ENCODE results near the gene MTIF3.
A peak's percentile ranks its signal among the peaks of the same experiment; 100 is the strongest.

MTIF3 gene

GRCh38 chr13:27432180-27432579 lies 18.2 kb downstream of the MTIF3 start:
- Mint-ChIP-seq H3K27me3 (no peaks in the 10 kb centered on the region), H3K4me1 (peaks cover 63% of the 10 kb centered on the region), H3K27ac (peak overlapping the region; percentile 76 to 91), H3K9me3 (no peaks in the 10 kb centered on the region), H3K4me3 (peak overlapping the region in 1 of 2 donors; percentile 39)
- ATAC-seq (peak; percentile 17), DNase-seq (no peak)

GRCh38 chr13:27428160-27428559 lies 22.2 kb downstream of the MTIF3 start:
- H3K4me3 Mint-ChIP-seq = peak overlapping the region; percentile 8 to 33
- no peaks in the 10 kb centered on the region for H3K27me3 Mint-ChIP-seq
- no peaks in the 10 kb centered on the region for H3K9me3 Mint-ChIP-seq
- peaks cover 59% of the 10 kb centered on the region for H3K4me1 Mint-ChIP-seq
- H3K27ac Mint-ChIP-seq = no peak overlapping the region
- DNase-seq (no peak), ATAC-seq (no peak)

GRCh38 chr13:27427641-27428040 lies 22.7 kb downstream of the MTIF3 start:
- Mint-ChIP-seq H3K9me3 (no peaks in the 10 kb centered on the region), H3K4me1 (peaks cover 59% of the 10 kb centered on the region), H3K27me3 (no peaks in the 10 kb centered on the region), H3K27ac (peak overlapping the region; percentile 16 to 80), H3K4me3 (peak overlapping the region; percentile 84 to 95)
- DNase-seq (no peak), ATAC-seq (no peak)

- peaks cover 48% of the 10 kb centered on the region for H3K4me1 Mint-ChIP-seq
- DNase-seq = peak; percentile 66 to 77
- ATAC-seq = peak; percentile 80
Observed at GRCh38 chr13:27425918-27426630, 24.3 kb downstream of the MTIF3 start.

GRCh38 chr13:27425158-27425917 lies 25.0 kb downstream of the MTIF3 start:
- Mint-ChIP-seq H3K9me3 (no peaks in the 10 kb centered on the region), H3K27ac (peak overlapping the region; percentile 89 to 97), H3K27me3 (no peaks in the 10 kb centered on the region), H3K4me1 (peaks cover 40% of the 10 kb centered on the region), H3K4me3 (peak overlapping the region; percentile 84 to 95)
- ATAC-seq (peak; percentile 0), DNase-seq (peak; percentile 15 to 32)

More at GRCh38 chr13:27425918-27426630, 24.3 kb downstream of the MTIF3 start:
- Mint-ChIP-seq H3K4me3 (peak overlapping the region; percentile 84 to 95), H3K27ac (peak overlapping the region; percentile 80 to 97), H3K27me3 (no peaks in the 10 kb centered on the region), H3K9me3 (no peaks in the 10 kb centered on the region)

- Mint-ChIP-seq H3K4me3 (peak within 1 kb of the TSS; percentile 84 to 95), H3K27ac (peak within 1 kb of the TSS; percentile 76 to 89), H3K9me3 (no peaks in the 10 kb centered on the region), H3K4me1 (peaks cover 42% of the 10 kb centered on the region), H3K27me3 (no peaks in the 10 kb centered on the region)
- peak; percentile 74 for ATAC-seq
- peak; percentile 89 to 90 for DNase-seq
Observed at GRCh38 chr13:27424246-27425157, 25.9 kb downstream of the MTIF3 start, which contains the start of gene GTF3A. Gene GTF3A, plus strand, starts transcription at chr13:27424619.

- H3K4me1 Mint-ChIP-seq = peaks cover 39% of the 10 kb centered on the region
- peak overlapping the region; percentile 74 to 84 for H3K4me3 Mint-ChIP-seq
- H3K9me3 Mint-ChIP-seq = no peaks in the 10 kb centered on the region
- no peak overlapping the region for H3K27ac Mint-ChIP-seq
- DNase-seq (no peak), ATAC-seq (no peak)
- no peaks in the 10 kb centered on the region for H3K27me3 Mint-ChIP-seq
Observed at GRCh38 chr13:27423333-27423732, 27.0 kb downstream of the MTIF3 start.

GRCh38 chr13:27421101-27421871 lies 29.1 kb downstream of the MTIF3 start:
- Mint-ChIP-seq H3K9me3 (no peaks in the 10 kb centered on the region), H3K4me3 (no peak overlapping the region), H3K27me3 (no peaks in the 10 kb centered on the region), H3K4me1 (peaks cover 19% of the 10 kb centered on the region), H3K27ac (no peak overlapping the region)
- ATAC-seq = no peak
- DNase-seq = no peak

GRCh38 chr13:27419328-27419727 lies 31.0 kb downstream of the MTIF3 start:
- ATAC-seq (peak; percentile 47), DNase-seq (no peak)
- Mint-ChIP-seq H3K27me3 (no peaks in the 10 kb centered on the region), H3K27ac (no peak overlapping the region), H3K4me1 (peaks cover 19% of the 10 kb centered on the region), H3K9me3 (no peaks in the 10 kb centered on the region), H3K4me3 (no peak overlapping the region)

GRCh38 chr13:27415116-27415515 lies 35.2 kb downstream of the MTIF3 start:
- DNase-seq = no peak
- Mint-ChIP-seq H3K27me3 (peaks cover 15% of the 10 kb centered on the region), H3K9me3 (no peaks in the 10 kb centered on the region), H3K27ac (no peak overlapping the region), H3K4me1 (peaks cover 7% of the 10 kb centered on the region), H3K4me3 (no peak overlapping the region)
- no peak for ATAC-seq

GRCh38 chr13:27411341-27411740 lies 39.0 kb downstream of the MTIF3 start:
- H3K9me3 Mint-ChIP-seq = no peaks in the 10 kb centered on the region
- H3K4me3 Mint-ChIP-seq = no peak overlapping the region
- peaks cover 5% of the 10 kb centered on the region for H3K4me1 Mint-ChIP-seq
- peaks cover 43% of the 10 kb centered on the region for H3K27me3 Mint-ChIP-seq
- no peak overlapping the region for H3K27ac Mint-ChIP-seq
- ATAC-seq = no peak
- DNase-seq = no peak

- no peaks in the 10 kb centered on the region for H3K9me3 Mint-ChIP-seq
- H3K4me1 Mint-ChIP-seq = peaks cover 8% of the 10 kb centered on the region
- H3K4me3 Mint-ChIP-seq = no peak overlapping the region
Observed at GRCh38 chr13:27409013-27409412, 41.4 kb downstream of the MTIF3 start.

GRCh38 chr13:27408074-27408473 lies 42.3 kb downstream of the MTIF3 start:
- DNase-seq = no peak
- no peak overlapping the region for H3K27ac Mint-ChIP-seq
- no peak overlapping the region for H3K4me3 Mint-ChIP-seq
- H3K27me3 Mint-ChIP-seq = peaks cover 43% of the 10 kb centered on the region
- no peak for ATAC-seq
- peaks cover 13% of the 10 kb centered on the region for H3K4me1 Mint-ChIP-seq
- H3K9me3 Mint-ChIP-seq = no peaks in the 10 kb centered on the region

More at GRCh38 chr13:27409013-27409412, 41.4 kb downstream of the MTIF3 start:
- Mint-ChIP-seq H3K27me3 (peaks cover 43% of the 10 kb centered on the region), H3K27ac (no peak overlapping the region)
- DNase-seq = no peak
- ATAC-seq = no peak

GRCh38 chr13:27406178-27406939 lies 44.0 kb downstream of the MTIF3 start:
- peaks cover 13% of the 10 kb centered on the region for H3K4me1 Mint-ChIP-seq
- H3K27ac Mint-ChIP-seq = no peak overlapping the region
- H3K9me3 Mint-ChIP-seq = no peaks in the 10 kb centered on the region
- no peak overlapping the region for H3K4me3 Mint-ChIP-seq
- ATAC-seq = peak; percentile 64
- peaks cover 32% of the 10 kb centered on the region for H3K27me3 Mint-ChIP-seq
- DNase-seq = peak; percentile 17 to 46

All from stimulated activated naive CD8-positive, alpha-beta T cell treated with anti-CD3 and anti-CD28 coated beads, Interleukin-15, amount 100 ng/mL, for 72 hours (primary cell).